Testis (tissue), 3 donors: ENCODE measurements around the gene C2orf42. TPM values are rescaled to one million over a fixed set of nuclear protein-coding genes. Genes with fewer than 3 reads are reported as not detected.
"Not testable (repeated sequence)": the region's sequence is repeated elsewhere in the genome, so short reads cannot be mapped to it uniquely, and the experiment has no call there.

Experiments
- DNase-seq: peaks from one replicate; pipeline ENCODE4 v3.0.0-alpha.2; 2019
- H3K27ac ChIP-seq, 2 donors: fragments of 200-600 bp; sonication (generic); one replicate each; pipeline ENCODE4 v1.5.1; 2019
- H3K27me3 ChIP-seq: fragments of 200-600 bp; sonication (generic); one replicate; pipeline ENCODE4 v1.5.1; 2019
- H3K36me3 ChIP-seq: fragments of 200-600 bp; sonication (generic); one replicate; pipeline ENCODE4 v1.5.1; 2017; ENCODE audit warnings: low read depth; ENCODE audit errors: missing control alignments
- H3K4me1 ChIP-seq: fragments of 200-600 bp; sonication (generic); one replicate; pipeline ENCODE4 v1.5.1; 2019
- H3K4me3 ChIP-seq, 2 donors: fragments of 200-600 bp; sonication (generic); one replicate each; pipeline ENCODE4 v1.5.1; 2017 to 2019
- H3K9me3 ChIP-seq: fragments of 200-600 bp; sonication (generic); one replicate; pipeline ENCODE4 v1.5.1; 2017
- POLR2A ChIP-seq: fragments of 450-650 bp; IDR thresholded peaks from one replicate; pipeline ENCODE4 v1.6.1; 2017; ENCODE audit warnings: antibody characterized with exemption, mild to moderate bottlenecking, moderate library complexity
- WGBS, 2 donors: methylation state at CpG; one replicate each; pipeline ENCODE4 v1.1.5; 2018; 5-methylcytosine and 5-hydroxymethylcytosine counted together
- intact Hi-C: fragments of 100-400 bp; cut with DNase I; formaldehyde crosslinking; loops from one replicate; pipeline ENCODE4 v1.15.1; 2023; ENCODE audit warnings: low total_unique reads
- polyA plus RNA-seq: library from polyadenylated mRNA; stranded (reverse); fragments of 350-450 nt; fragmentation: Illumina TruSeq; extraction: RNeasy Lipid Tissue Mini Kit (QIAGEN cat#74804); gene quantifications from one replicate; pipeline ENCODE4 v1.2.3, GENCODE V29; 2014; ENCODE audit warnings: low read depth, low replicate concordance; ENCODE audit not compliant: insufficient read depth
- total RNA-seq, 2 donors: library from RNA; depleted of rRNA; stranded (reverse); fragments of >200 nt; gene quantifications; one replicate each; pipeline ENCODE4 v1.2.3, GENCODE V29; 2016
- TF ChIP-seq, protein P1 (sequence below), 3 experiments: fragments of 450-650 bp in 2 of 3; fragments of 200-600 bp in 1 of 3; sonication (generic) in 1 of 3; IDR thresholded peaks; one replicate each; pipeline ENCODE4 v1.5.1; 2016 to 2019; ENCODE audit warnings: antibody characterized with exemption in 3 of 3, mild to moderate bottlenecking in 2 of 3, moderate library complexity in 1 of 3

C2orf42 gene
- total and polyA plus RNA-seq, 3 donors from 2014 or later, result 61.6 to 175 (median 94.4) TPM

GRCh38 chr2:70142590-70143313 lies 48.1 kb downstream of the C2orf42 start:
- peak; percentile 95 for TF ChIP-seq POLR2A
- TF ChIP-seq, protein P1, sequence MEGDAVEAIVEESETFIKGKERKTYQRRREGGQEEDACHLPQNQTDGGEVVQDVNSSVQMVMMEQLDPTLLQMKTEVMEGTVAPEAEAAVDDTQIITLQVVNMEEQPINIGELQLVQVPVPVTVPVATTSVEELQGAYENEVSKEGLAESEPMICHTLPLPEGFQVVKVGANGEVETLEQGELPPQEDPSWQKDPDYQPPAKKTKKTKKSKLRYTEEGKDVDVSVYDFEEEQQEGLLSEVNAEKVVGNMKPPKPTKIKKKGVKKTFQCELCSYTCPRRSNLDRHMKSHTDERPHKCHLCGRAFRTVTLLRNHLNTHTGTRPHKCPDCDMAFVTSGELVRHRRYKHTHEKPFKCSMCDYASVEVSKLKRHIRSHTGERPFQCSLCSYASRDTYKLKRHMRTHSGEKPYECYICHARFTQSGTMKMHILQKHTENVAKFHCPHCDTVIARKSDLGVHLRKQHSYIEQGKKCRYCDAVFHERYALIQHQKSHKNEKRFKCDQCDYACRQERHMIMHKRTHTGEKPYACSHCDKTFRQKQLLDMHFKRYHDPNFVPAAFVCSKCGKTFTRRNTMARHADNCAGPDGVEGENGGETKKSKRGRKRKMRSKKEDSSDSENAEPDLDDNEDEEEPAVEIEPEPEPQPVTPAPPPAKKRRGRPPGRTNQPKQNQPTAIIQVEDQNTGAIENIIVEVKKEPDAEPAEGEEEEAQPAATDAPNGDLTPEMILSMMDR (IDR thresholded peaks at IDR 0.05), result peak; percentile 92 to 100 (median 100)
- 0 to 1% methylated on average over 21 to 45 of the region's 50 CpGs for WGBS, 2 donors
- H3K36me3 ChIP-seq, result no peaks in the 10 kb centered on the region
- intact Hi-C loops, result loop anchor here (2.0 to 5.0 kb wide), 2 partner anchors 56 to 230 kb away; partner anchors contain the start of gene PCBP1
- no peaks in the 10 kb centered on the region for H3K9me3 ChIP-seq
- peaks cover 17% of the 10 kb centered on the region for H3K4me1 ChIP-seq
- peak; percentile 98 for DNase-seq
- H3K27me3 ChIP-seq, result no peaks in the 10 kb centered on the region
- H3K27ac ChIP-seq, result peak overlapping the region; percentile 100
- H3K4me3 ChIP-seq, result peak overlapping the region; percentile 60 to 89

- intact Hi-C loops, result loop anchor here (2.0 to 5.0 kb wide), 2 partner anchors 55 to 230 kb away; partner anchors contain the start of gene PCBP1
- H3K36me3 ChIP-seq, result no peaks in the 10 kb centered on the region
- DNase-seq, result no peak
- peaks cover 17% of the 10 kb centered on the region for H3K4me1 ChIP-seq
- H3K4me3 ChIP-seq, result peak overlapping the region; percentile 60 to 89
- TF ChIP-seq POLR2A, result peak; percentile 89
- TF ChIP-seq, protein P1 (IDR thresholded peaks at IDR 0.05), result no peak
- H3K27ac ChIP-seq, result peak overlapping the region; percentile 100
- no peaks in the 10 kb centered on the region for H3K27me3 ChIP-seq
- no peaks in the 10 kb centered on the region for H3K9me3 ChIP-seq
- WGBS, 2 donors, result 0 to 1% methylated on average over 18 to 55 of the region's 73 CpGs
These were observed 48.8 kb downstream of the C2orf42 start for GRCh38 chr2:70141902-70142589.

DNA sequence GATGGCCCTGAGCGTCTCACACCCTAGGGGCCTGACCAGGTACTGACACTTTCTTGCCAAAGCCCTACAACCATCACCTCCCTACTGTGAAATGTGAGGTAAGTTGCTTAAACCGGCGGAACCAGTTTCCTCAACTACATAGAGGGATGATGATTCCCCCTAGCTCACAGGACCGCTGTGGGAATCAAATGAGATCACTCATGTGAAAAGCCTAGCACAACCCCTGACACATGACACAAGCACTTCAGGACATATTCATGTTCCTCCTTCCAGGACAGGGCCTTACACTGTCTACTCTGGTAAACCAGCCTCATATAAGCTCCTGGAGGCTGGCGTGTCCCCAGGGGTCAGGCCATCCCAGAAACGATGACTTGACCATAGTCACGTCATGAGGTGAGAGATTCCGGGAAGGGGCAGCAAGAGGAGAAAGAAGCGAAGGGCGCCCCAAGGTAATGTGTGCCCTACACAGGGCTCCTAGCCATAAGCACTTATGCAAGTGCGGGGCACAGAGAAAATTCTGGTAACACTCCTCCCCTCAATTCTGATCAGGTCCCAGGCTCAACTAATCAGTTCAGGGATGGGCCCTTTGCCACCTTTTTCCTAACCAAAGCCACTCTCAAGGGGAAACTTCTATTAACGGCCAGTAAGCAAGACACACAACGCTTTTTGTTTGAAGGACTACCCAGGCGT lies 49.5 kb downstream of the C2orf42 start:
- intact Hi-C loops, result loop anchor here (5.0 kb wide), 1 partner anchor 229 kb away; no protein-coding TSS in a partner anchor
- peak overlapping the region; percentile 60 to 89 for H3K4me3 ChIP-seq
- 35 to 39% methylated on average over 14 of the region's 14 CpGs for WGBS, 2 donors
- H3K27ac ChIP-seq, result peak overlapping the region; percentile 100
- H3K27me3 ChIP-seq, result no peaks in the 10 kb centered on the region
- H3K9me3 ChIP-seq, result no peaks in the 10 kb centered on the region
- peaks cover 17% of the 10 kb centered on the region for H3K4me1 ChIP-seq
- no peaks in the 10 kb centered on the region for H3K36me3 ChIP-seq
- no peak for TF ChIP-seq POLR2A
- TF ChIP-seq, protein P1 (IDR thresholded peaks at IDR 0.05), result peak in 2 of 3 experiments; percentile 1 to 42
- DNase-seq, result peak; percentile 62

- DNase-seq, result no peak
- TF ChIP-seq, protein P1 (IDR thresholded peaks at IDR 0.05), result peak in 1 of 3 experiments; percentile 5
- TF ChIP-seq POLR2A, result no peak
- H3K9me3 ChIP-seq, result no peaks in the 10 kb centered on the region
- intact Hi-C loops, result loop anchor here (5.0 kb wide), 1 partner anchor 228 kb away; no protein-coding TSS in a partner anchor
- no peak overlapping the region for H3K4me3 ChIP-seq
- no peaks in the 10 kb centered on the region for H3K36me3 ChIP-seq
- peak overlapping the region; percentile 100 for H3K27ac ChIP-seq
- no peaks in the 10 kb centered on the region for H3K27me3 ChIP-seq
- 58 to 65% methylated on average over 5 of the region's 5 CpGs for WGBS, 2 donors
- H3K4me1 ChIP-seq, result peaks cover 23% of the 10 kb centered on the region
These were observed 50.0 kb downstream of the C2orf42 start for GRCh38 chr2:70140791-70141211.

- intact Hi-C loops, H3K9me3 ChIP-seq, DNase-seq, H3K36me3 ChIP-seq, H3K27me3 ChIP-seq, H3K4me3 ChIP-seq: not testable (repeated sequence)
- H3K27ac ChIP-seq, result peak overlapping the region in 1 of 2 donors; percentile 89
- H3K4me1 ChIP-seq, result peaks cover 33% of the 10 kb centered on the region
- 91 to 93% methylated on average over 10 of the region's 10 CpGs for WGBS, 2 donors
These were observed 56.4 kb downstream of the C2orf42 start for GRCh38 chr2:70134323-70134983.
